ENCODE data around the gene CCDC85B. TPM values are rescaled to one million over a fixed set of nuclear protein-coding genes. Genes with fewer than 3 reads are reported as not detected.
A peak's percentile ranks its signal among the peaks of the same experiment; 100 is the strongest.

Gene CCDC85B
- total and polyA plus RNA-seq, 2 of the 13 experiments (the other 11 are each of a cell fraction or from before 2014, with no cell fraction given): 8.2 to 19.5 TPM

- no peak for TF ChIP-seq XBP1 (CRISPR knock-in tag; IDR thresholded peaks at IDR 0.05)
- TF ChIP-seq, protein P1, sequence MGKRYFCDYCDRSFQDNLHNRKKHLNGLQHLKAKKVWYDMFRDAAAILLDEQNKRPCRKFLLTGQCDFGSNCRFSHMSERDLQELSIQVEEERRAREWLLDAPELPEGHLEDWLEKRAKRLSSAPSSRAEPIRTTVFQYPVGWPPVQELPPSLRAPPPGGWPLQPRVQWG (CRISPR knock-in tag; IDR thresholded peaks at IDR 0.05; ENCODE audit: borderline replicate concordance, low read depth): no peak
- TF ChIP-seq ZNF547 (CRISPR knock-in tag; IDR thresholded peaks at IDR 0.05): no peak
- no peak for TF ChIP-seq ZNF800 (CRISPR knock-in tag; IDR thresholded peaks at IDR 0.05)
- no peak for TF ChIP-seq REL (CRISPR knock-in tag; conservative IDR thresholded peaks at IDR 0.05)
- TF ChIP-seq, protein P2, sequence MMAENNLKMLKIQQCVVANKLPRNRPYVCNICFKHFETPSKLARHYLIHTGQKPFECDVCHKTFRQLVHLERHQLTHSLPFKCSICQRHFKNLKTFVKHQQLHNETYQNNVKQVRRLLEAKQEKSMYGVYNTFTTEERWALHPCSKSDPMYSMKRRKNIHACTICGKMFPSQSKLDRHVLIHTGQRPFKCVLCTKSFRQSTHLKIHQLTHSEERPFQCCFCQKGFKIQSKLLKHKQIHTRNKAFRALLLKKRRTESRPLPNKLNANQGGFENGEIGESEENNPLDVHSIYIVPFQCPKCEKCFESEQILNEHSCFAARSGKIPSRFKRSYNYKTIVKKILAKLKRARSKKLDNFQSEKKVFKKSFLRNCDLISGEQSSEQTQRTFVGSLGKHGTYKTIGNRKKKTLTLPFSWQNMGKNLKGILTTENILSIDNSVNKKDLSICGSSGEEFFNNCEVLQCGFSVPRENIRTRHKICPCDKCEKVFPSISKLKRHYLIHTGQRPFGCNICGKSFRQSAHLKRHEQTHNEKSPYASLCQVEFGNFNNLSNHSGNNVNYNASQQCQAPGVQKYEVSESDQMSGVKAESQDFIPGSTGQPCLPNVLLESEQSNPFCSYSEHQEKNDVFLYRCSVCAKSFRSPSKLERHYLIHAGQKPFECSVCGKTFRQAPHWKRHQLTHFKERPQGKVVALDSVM (CRISPR knock-in tag; IDR thresholded peaks at IDR 0.05): no peak
- peak; percentile 85 for TF ChIP-seq SAP130 (CRISPR knock-in tag; IDR thresholded peaks at IDR 0.05; ENCODE audit: low read depth)
- no peak for TF ChIP-seq KLF11 (CRISPR knock-in tag; IDR thresholded peaks at IDR 0.05)
- TF ChIP-seq ZNF703 (CRISPR knock-in tag; IDR thresholded peaks at IDR 0.05; ENCODE audit: borderline replicate concordance): no peak
- no peak for TF ChIP-seq KAT8 (CRISPR knock-in tag; IDR thresholded peaks at IDR 0.05)
- no peak for TF ChIP-seq PBX3 (CRISPR knock-in tag; IDR thresholded peaks at IDR 0.05; ENCODE audit: borderline replicate concordance)
- no peak for TF ChIP-seq ZFP37 (CRISPR knock-in tag; IDR thresholded peaks at IDR 0.05; ENCODE audit: borderline replicate concordance)
- no peak for TF ChIP-seq ATAD3A (CRISPR knock-in tag; IDR thresholded peaks at IDR 0.05)
- TF ChIP-seq, protein P3, sequence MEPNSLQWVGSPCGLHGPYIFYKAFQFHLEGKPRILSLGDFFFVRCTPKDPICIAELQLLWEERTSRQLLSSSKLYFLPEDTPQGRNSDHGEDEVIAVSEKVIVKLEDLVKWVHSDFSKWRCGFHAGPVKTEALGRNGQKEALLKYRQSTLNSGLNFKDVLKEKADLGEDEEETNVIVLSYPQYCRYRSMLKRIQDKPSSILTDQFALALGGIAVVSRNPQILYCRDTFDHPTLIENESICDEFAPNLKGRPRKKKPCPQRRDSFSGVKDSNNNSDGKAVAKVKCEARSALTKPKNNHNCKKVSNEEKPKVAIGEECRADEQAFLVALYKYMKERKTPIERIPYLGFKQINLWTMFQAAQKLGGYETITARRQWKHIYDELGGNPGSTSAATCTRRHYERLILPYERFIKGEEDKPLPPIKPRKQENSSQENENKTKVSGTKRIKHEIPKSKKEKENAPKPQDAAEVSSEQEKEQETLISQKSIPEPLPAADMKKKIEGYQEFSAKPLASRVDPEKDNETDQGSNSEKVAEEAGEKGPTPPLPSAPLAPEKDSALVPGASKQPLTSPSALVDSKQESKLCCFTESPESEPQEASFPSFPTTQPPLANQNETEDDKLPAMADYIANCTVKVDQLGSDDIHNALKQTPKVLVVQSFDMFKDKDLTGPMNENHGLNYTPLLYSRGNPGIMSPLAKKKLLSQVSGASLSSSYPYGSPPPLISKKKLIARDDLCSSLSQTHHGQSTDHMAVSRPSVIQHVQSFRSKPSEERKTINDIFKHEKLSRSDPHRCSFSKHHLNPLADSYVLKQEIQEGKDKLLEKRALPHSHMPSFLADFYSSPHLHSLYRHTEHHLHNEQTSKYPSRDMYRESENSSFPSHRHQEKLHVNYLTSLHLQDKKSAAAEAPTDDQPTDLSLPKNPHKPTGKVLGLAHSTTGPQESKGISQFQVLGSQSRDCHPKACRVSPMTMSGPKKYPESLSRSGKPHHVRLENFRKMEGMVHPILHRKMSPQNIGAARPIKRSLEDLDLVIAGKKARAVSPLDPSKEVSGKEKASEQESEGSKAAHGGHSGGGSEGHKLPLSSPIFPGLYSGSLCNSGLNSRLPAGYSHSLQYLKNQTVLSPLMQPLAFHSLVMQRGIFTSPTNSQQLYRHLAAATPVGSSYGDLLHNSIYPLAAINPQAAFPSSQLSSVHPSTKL (CRISPR knock-in tag; IDR thresholded peaks at IDR 0.05): no peak
- no peak for TF ChIP-seq CENPX (CRISPR knock-in tag; IDR thresholded peaks at IDR 0.05)
- no peak for TF ChIP-seq ZNF549 (CRISPR knock-in tag; IDR thresholded peaks at IDR 0.05)
- no peak for TF ChIP-seq DPF2 (CRISPR knock-in tag; IDR thresholded peaks at IDR 0.05; ENCODE audit: borderline replicate concordance, low read depth)
- no peak for TF ChIP-seq ZNF282 (IDR thresholded peaks at IDR 0.05; ENCODE audit: partially characterized antibody)
- TF ChIP-seq ZSCAN20 (CRISPR knock-in tag; IDR thresholded peaks at IDR 0.05; ENCODE audit: borderline replicate concordance): 0 out of 2 replicates have a peak, but pooled peaks have one; percentile 29
- TF ChIP-seq ZNF225 (CRISPR knock-in tag; IDR thresholded peaks at IDR 0.05): no peak
These were observed 31.2 kb upstream of the CCDC85B start (continued) for GRCh38 chr11:65859095-65859811.

Data from HepG2 (cell line).